GM21367 (cell line): ENCODE measurements around the gene TRIM60.
"Not testable (repeated sequence)": the region's sequence is repeated elsewhere in the genome, so short reads cannot be mapped to it uniquely, and the experiment has no call there.

Experiments used
- ATAC-seq: cut with Tn5 transposase; IDR thresholded peaks from one replicate; pipeline ENCODE4 v1.9.1; 2021; ENCODE audit not compliant: unreplicated experiment

TRIM60 gene

DNA sequence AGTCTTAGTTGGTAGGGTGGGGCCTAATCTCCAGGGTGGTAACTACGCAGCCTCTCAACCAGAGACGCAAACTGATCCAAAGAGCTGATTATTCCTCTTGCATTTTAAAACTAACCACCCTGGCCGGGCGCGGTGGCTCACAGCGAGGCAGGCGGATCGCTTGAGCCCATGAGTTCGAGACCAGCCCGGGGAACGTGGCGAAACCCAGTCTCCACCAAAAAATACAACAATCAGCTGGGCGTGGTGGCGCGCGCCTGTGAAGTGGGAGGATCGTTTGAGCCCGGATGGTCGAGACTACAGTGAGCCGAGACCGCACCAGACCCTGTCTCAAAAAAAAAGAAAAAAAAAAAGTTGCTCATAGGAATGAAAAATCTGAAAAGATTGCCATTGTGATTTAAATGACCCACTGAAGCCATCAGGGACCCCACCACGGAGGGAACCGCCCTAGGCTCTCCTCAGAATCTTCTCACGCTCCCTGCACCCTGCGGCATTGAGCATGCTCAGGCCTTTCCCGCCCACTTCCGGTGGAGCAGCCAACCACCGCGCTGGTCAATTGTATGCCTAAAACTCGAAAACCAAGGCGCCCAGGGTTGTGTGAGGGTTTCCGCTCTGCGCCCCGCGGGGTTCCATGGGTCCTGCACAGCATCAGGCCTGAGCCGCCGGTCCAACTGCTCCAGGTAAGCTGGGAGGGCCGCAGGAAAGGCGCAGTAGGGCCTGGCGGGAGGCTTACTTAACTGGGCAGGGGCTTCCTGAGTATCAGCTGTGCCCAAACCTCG lies at the start of gene TRIM60:
Gene TRIM60 (plus strand): TSS at position 564 of the 776 bp plus-strand sequence. CDS start 8,074 bp downstream, outside the sequence.
- ATAC-seq = no peak

DNA sequence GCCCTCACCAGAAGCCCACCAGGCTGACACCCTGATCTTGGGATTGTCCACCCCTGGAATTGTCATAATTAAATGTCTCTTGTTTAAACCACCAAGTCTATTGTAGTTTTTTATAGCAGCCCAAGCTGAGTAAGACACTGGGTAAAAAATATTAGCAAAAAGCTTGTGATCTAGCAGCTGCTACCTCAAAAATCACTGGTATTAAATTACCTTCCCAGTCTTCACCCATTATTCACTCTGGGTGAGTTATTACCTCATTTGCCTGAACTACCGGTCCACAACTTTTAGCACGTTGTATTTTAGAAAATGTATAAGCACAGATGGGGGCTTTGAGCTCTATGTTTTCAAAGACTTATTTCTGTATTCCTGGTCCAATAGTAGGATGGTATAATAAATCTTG lies 42.3 kb upstream of the TRIM60 start:
- no peak for ATAC-seq

DNA sequence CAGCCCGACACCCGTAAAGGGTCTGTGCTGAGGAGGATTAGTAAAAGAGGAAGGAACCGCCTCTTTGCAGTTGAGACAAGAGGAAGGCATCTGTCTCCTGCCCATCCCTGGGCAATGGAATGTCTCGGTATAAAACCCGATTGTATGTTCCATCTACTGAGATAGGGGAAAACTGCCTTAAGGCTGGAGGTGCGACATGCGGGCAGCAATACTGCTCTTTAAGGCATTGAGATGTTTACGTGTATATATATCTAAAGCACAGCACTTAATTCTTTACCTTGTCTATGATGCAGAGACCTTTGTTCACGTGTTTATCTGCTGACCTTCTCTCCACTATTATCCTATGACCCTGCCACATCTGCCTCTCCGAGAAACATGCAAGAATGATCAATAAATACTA lies 41.0 kb upstream of the TRIM60 start:
- not testable (repeated sequence) for ATAC-seq

- ATAC-seq = not testable (repeated sequence)
Observed at GRCh38 chr4:164996123-164996522, 35.7 kb upstream of the TRIM60 start.

DNA sequence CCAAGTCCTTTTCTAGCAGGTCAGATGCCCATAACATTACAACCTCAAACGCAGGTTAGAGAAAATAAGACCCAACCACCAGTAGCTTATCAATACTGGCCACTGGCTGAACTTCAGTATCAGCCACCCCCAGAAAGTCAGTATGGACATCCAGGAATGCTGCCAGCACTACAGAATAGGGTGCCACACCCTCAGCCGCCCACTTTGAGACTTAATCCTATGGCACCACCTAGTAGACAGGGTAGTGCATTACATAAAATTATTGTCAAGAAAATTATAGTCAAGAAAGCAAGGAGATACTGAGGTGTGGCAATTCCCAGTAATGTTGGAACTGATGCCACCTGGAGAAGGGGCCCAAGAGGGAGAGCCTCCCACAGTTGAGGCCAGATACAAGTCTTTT lies 34.5 kb upstream of the TRIM60 start:
- ATAC-seq = no peak

DNA sequence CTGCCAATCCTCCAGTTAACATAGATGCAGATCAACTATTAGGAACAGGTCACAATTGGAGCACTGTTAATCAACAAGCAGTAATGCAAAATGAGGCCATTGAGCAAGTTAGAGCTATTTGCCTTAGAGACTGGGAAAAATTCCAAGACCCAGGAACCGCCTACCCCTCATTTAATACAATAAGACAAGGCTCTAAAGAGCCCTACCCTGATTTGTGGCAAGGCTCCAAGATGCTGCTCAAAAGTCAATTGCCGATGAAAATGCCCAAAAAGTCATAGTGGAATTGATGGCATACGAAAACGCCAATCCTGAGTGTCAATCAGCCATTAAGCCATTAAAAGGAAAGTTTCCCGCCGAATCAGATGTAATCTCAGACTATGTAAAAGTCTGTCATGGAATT lies 33.9 kb upstream of the TRIM60 start:
- no peak for ATAC-seq

- not testable (repeated sequence) for ATAC-seq
Observed at GRCh38 chr4:164998526-164999080, 33.2 kb upstream of the TRIM60 start.

DNA sequence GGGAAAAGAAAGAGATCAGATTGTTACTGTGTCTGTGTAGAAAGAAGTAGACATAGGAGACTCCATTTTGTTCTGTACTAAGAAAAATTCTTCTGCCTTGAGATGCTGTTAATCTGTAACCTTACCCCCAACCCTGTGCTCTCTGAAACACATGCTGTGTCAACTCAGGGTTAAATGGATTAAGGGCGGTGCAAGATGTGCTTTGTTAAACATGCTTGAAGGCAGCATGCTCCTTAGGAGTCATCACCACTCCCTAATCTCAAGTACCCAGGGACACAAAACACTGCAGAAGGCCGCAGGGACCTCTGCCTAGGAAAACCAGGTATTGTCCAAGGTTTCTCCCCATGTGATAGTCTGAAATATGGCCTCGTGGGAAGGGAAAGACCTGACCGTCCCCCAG lies 29.8 kb upstream of the TRIM60 start:
- ATAC-seq = not testable (repeated sequence)

DNA sequence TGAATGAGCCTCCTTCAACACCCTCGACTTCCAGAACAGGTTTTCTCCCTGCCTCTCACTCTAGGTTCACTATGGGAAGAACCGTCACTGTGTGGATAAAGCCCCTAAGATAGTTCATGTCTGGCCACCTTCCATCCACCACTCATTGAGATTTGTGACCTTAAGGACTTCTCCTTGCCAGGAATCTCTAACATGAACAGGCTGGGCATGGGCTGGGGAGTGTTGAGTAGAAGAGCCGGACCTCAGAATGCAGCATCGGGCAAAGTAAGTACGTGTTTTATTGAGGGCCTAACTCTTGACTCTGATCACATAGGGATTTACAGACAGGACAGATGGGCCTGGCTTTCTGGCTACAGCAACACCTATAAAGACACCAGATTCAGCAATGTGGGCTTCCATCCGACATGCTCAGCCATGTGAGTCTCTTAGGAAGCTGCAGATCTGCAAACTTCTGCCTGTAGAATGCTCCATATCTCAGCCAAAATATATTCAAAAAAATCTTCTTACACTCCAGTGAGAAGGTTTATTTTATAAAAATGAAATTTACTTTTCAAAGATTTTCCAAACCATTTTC lies 26.4 kb upstream of the TRIM60 start:
- ATAC-seq = no peak

DNA sequence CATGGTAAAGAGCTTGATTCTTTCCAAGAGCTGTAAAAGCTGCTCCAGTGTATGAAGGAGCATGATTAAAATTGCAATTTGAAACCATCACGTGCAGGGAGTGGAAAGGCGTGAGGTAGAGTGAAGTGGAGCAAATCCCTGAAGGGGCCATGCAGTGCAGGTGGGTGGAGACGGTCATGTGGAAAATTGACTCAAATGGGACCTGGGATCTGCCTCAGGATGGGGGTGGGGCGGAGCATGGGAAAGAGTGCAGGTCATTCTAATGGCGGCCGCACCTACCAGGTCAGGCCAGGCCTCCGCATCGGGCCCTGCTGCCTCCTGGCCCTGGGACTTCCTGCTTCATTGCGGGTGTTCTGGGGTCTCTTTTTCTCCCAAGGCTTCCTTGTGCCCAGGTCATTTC lies 25.3 kb upstream of the TRIM60 start:
- no peak for ATAC-seq

DNA sequence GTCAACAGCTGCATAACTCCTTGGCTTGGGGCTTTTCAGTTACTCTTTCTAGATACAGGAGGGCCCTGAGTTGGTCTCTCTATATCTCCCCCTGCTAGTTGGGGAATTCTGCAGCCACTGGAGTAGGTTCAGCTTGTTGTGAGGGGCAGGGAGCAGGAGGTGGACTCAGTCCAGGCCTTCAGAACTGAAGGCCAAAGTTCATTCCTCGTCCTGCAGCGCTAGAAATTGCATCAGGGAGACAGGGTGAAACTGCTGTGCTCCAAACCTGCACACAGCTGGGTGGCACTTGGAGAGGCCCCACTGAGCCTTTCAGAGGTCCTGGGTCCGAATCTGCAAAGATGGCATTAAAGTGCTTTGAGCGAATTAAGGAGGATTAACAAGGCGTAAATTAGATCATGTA lies 24.9 kb upstream of the TRIM60 start:
- ATAC-seq = no peak

DNA sequence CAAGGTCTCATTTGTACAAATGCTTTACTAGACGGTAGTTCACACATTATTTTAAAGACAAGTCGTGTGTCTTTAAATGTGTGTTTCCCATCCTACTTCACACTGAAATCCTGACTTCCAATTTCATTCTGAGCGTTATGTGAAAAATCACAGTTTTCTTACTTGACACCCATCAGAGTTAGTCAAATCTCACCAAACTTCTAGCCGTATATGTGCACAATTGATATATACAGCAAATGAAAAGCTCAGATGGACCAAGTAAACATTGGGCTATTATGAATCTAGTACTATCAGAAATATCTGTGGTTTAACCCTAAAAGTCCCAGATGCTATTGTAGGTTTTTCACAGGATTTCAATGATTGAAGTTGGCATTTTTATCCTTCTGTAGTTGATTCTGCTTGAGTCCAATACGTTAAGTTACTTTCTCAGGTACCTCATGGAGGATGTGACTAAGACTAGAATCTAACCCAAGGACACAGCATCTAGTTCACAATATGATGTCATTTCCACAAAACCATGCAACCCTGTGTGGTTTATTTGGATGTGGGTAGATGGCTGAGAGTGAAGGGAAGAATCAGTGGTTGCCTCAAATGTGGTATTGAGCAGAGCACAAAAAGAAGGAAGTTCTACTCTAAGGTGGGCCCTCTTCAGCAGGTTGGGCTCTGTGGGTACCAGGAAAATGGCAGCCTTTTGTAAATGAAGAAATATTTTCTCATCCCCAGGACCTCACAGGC lies 22.1 kb upstream of the TRIM60 start:
- no peak for ATAC-seq

DNA sequence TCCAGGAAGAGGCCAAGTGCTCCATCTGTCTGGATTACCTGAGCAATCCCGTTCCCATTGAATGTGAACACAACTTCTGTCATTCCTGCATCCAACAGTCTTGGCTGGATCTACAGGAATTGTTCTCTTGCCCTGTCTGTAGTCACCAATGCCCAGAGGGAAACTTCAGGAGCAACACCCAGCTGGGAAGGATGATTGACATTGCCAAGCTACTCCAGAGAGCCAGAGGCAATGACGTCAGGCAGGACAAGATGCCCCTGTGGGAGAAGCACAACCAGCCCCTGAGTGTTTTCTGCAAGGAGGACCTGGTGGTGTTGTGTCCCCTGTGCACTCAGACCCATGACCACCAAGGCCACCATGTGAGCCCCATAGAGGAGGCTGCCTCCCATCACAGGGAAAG lies 21.3 kb upstream of the TRIM60 start:
- ATAC-seq = no peak

GRCh38 chr4:165010991-165011390 lies 20.8 kb upstream of the TRIM60 start:
- ATAC-seq = no peak

DNA sequence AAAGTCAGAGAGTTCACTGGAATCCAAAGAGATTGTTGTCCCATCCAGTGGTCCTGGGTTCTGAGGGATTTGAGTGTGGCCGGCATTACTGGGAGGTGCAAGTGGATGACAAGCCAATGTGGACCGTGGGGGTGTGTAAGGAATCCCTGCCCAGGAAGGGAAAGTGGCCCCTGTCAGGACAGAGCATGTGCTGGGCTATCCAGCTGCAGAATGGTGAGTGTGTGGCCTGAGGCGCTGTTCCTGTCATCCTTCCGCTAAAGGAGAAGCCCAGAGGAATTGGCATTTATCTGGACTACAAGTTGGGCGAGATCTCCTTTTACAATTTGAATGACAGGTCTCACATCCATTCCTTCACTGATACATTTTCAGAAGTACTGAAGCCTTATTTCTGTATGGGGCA lies 20.4 kb upstream of the TRIM60 start:
- ATAC-seq = no peak

DNA sequence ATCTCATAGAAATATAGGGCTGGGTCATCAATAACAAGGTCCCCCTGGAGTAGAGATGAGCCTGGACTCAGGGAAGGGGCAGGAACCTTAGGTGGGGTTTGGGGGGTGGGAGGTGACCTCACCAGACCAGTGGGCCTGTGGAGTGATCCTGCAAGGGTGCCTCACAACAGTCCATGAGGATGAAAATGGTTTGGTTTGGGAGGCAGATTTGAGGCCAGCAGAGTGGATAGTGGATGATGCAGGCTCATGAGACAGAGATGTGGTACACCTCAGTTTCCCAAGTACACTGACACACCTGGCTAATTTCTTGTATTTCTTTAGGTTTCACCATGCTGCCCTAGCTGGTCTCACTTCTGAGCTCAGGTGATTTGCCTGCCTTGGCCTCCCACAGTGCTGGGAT lies 18.1 kb upstream of the TRIM60 start:
- no peak for ATAC-seq

DNA sequence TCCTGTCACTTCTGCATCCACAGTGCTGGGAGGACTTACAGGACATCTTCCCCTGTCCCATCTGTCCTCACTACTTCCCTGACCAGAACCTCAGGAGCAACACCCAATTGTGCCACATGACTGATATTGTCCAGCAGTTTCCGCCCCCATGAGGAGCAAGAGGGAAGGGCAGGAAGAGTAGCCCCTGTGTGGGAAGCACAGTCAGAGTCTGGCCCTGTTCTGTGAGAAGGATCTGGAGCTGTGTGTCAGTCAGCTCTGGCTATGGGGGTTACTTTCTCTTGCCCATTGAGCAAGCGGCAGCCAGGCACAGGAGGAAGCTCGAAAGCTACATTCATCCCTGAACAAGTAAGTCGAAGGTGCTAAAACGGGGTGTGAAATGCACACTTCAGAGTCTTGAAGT lies 14.8 kb upstream of the TRIM60 start:
- peak; percentile 79 for ATAC-seq

DNA sequence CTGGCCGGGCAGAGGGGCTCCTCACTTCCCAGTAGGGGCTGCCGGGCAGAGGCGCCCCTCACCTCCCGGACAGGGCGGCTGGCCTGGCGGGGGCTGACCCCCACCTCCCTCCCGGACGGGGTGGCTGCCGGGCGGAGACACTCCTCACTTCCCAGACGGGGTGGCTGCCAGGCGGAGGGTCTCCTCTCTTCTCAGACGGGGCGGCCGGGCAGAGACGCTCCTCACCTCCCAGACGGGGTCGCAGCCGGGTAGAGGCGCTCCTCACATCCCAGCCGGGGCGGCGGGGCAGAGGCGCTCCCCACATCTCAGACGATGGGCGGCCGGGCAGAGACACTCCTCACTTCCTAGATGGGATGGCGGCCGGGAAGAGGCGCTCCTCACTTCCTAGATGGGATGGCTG lies 11.8 kb upstream of the TRIM60 start:
- not testable (repeated sequence) for ATAC-seq

DNA sequence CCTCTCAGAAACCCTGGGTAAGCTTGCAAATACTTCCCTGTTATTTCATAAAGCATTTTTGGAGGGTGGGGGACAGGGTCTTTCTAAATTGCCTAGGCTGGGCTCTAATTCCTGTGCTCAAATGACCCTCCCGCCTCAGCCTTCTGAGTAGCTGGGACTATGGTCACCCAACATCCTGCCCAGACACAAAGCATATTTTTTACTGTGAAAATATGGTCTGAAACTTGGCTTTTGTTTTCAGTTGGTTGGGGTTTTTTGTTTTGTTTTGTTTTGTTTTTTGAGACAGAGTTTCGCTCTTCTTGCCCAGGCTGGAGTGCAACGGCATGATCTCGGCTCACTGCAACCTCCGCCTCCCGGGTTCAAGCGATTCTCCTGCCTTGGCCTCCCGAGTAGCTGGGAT lies 6.0 kb upstream of the TRIM60 start:
- ATAC-seq = not testable (repeated sequence)

GRCh38 chr4:165027762-165028402 lies 3.9 kb upstream of the TRIM60 start:
- ATAC-seq = no peak

DNA sequence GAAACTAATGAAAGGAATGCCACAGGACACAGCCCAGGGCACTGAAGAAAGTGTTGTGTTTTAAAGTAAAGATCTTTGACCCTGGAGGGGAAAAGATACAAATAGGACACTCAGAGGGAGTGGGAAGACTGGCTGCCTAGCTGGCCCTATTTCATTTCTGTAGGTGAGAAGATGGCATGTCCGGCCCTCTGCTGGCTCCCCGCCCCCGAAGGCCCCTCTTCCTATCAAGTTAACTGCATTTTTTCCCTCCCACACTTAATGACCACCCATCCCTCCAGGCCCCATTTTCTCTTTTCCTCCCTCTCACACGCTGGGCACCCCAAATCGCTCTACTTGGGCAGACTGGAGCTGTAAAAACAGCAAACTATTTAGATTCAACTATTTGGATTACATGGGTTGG lies 16.4 kb downstream of the TRIM60 start:
- ATAC-seq = no peak
